Medulla oblongata (tissue), 1 donor: ENCODE measurements around the gene PCDHB2.
"Not testable (repeated sequence)": the region's sequence is repeated elsewhere in the genome, so short reads cannot be mapped to it uniquely, and the experiment has no call there.

ENCODE experiments used
- DNase-seq: peaks from one replicate; pipeline ENCODE4 v3.0.0-alpha.2; 2015; ENCODE audit errors: extremely low spot score

The PCDHB2 gene

GRCh38 chr5:141135718-141136266 is 41.4 kb downstream of the PCDHB2 start:
- DNase-seq, result no peak

- not testable (repeated sequence) for DNase-seq
Observed at GRCh38 chr5:141137346-141137745, 42.9 kb downstream of the PCDHB2 start.
